HepG2 (cell line): ENCODE data around the gene RTKN2. TPM values are rescaled to one million over a fixed set of nuclear protein-coding genes. Genes with fewer than 3 reads are reported as not detected.

Experiments used
- ATRX ChIP-seq: sonication (generic); formaldehyde crosslinking; IDR thresholded peaks from 2 replicates; pipeline ENCODE4 v1.4.0; 2020; ENCODE audit warnings: missing genetic modification reagents, borderline replicate concordance
- CAMTA2 ChIP-seq: sonication (generic); formaldehyde crosslinking; IDR thresholded peaks from 2 replicates; pipeline ENCODE4 v1.4.0; 2020; ENCODE audit warnings: mild to moderate bottlenecking, missing genetic modification reagents, borderline replicate concordance
- CHD2 ChIP-seq: IDR thresholded peaks from 2 replicates; pipeline ENCODE4 v1.6.1; 2011; ENCODE audit warnings: low read depth, low read length, improper control_type of control experiment
- CHD4 ChIP-seq: fragments of 200-600 bp; sonication (generic); IDR thresholded peaks from 2 replicates; pipeline ENCODE4 v1.7.0; 2017; ENCODE audit warnings: mild to moderate bottlenecking, low read length, borderline replicate concordance
- FOXA1 ChIP-seq, 2 experiments: fragments of 450-650 bp in 1 of 2; sonication (generic) in 1 of 2; formaldehyde crosslinking in 1 of 2; IDR thresholded peaks; 2 replicates each; pipeline versions ENCODE4 v1.4.0 to v1.6.1; 2016 to 2020; ENCODE audit warnings: missing genetic modification reagents in 1 of 2
- HNF4G ChIP-seq, 2 experiments: sonication (generic) in 1 of 2; formaldehyde crosslinking in 1 of 2; IDR thresholded peaks; 2 replicates each; pipeline versions ENCODE4 v1.4.0 to v1.6.1; 2011 to 2020; ENCODE audit warnings: borderline replicate concordance in 2 of 2, low read depth in 2 of 2, mild to moderate bottlenecking in 2 of 2, low read length in 1 of 2, missing genetic modification reagents in 1 of 2, moderate library complexity in 1 of 2
- IRF2 ChIP-seq: IDR thresholded peaks from 2 replicates; pipeline ENCODE4 v1.6.1; 2018; ENCODE audit warnings: missing genetic modification reagents, missing compliant biosample characterization
- KAT8 ChIP-seq: IDR thresholded peaks from 2 replicates; pipeline ENCODE4 v1.6.1; 2016; ENCODE audit warnings: missing genetic modification reagents, missing compliant biosample characterization
- MBD4 ChIP-seq: IDR thresholded peaks from 2 replicates; pipeline ENCODE4 v1.6.1; 2012; ENCODE audit warnings: low read length, inconsistent platforms, borderline replicate concordance
- NFKB2 ChIP-seq: sonication (generic); formaldehyde crosslinking; IDR thresholded peaks from 2 replicates; pipeline ENCODE4 v1.4.0; 2020; ENCODE audit warnings: missing genetic modification reagents, borderline replicate concordance
- PHB2 ChIP-seq: fragments of 450-650 bp; IDR thresholded peaks from 2 replicates; pipeline ENCODE4 v1.6.1; 2018; ENCODE audit not compliant: partially characterized antibody
- SALL2 ChIP-seq: sonication (generic); formaldehyde crosslinking; IDR thresholded peaks from 2 replicates; pipeline ENCODE4 v1.8.1; 2023; ENCODE audit warnings: mild to moderate bottlenecking, missing genetic modification reagents, inconsistent platforms
- TAF15 ChIP-seq: fragments of 200-400 bp; formaldehyde crosslinking; IDR thresholded peaks from one replicate; pipeline ENCODE4 v1.6.1; 2018; ENCODE audit warnings: mild to moderate bottlenecking, low read depth, low read length; ENCODE audit not compliant: poor library complexity, severe bottlenecking
- THAP11 ChIP-seq: IDR thresholded peaks from 2 replicates; pipeline ENCODE4 v1.6.1; 2016; ENCODE audit warnings: missing biosample characterization, missing genetic modification reagents
- ZNF253 ChIP-seq: sonication (generic); formaldehyde crosslinking; IDR thresholded peaks from 2 replicates; pipeline ENCODE4 v1.8.0; 2022; ENCODE audit warnings: mild to moderate bottlenecking, missing genetic modification reagents, borderline replicate concordance
- ZNF326 ChIP-seq: sonication (generic); formaldehyde crosslinking; IDR thresholded peaks from 2 replicates; pipeline ENCODE4 v1.4.0; 2020; ENCODE audit warnings: missing genetic modification reagents, borderline replicate concordance
- ZNF510 ChIP-seq: sonication (generic); formaldehyde crosslinking; IDR thresholded peaks from 2 replicates; pipeline ENCODE4 v1.4.0; 2020; ENCODE audit warnings: low read depth, mild to moderate bottlenecking, missing genetic modification reagents
- ZNF547 ChIP-seq: sonication (generic); formaldehyde crosslinking; IDR thresholded peaks from 2 replicates; pipeline ENCODE4 v1.5.1; 2020; ENCODE audit warnings: mild to moderate bottlenecking, missing genetic modification reagents
- ZNF569 ChIP-seq: sonication (generic); formaldehyde crosslinking; IDR thresholded peaks from 2 replicates; pipeline ENCODE4 v1.5.0; 2020; ENCODE audit warnings: mild to moderate bottlenecking, missing genetic modification reagents, moderate library complexity, borderline replicate concordance
- ZNF652 ChIP-seq: IDR thresholded peaks from 2 replicates; pipeline ENCODE4 v1.6.1; 2016; ENCODE audit warnings: low read depth, borderline replicate concordance
- ZNF660 ChIP-seq: sonication (generic); formaldehyde crosslinking; IDR thresholded peaks from 2 replicates; pipeline ENCODE4 v1.5.1; 2020; ENCODE audit warnings: mild to moderate bottlenecking, low read depth, missing genetic modification reagents, borderline replicate concordance
- ZNF691 ChIP-seq: sonication (generic); formaldehyde crosslinking; IDR thresholded peaks from 2 replicates; pipeline ENCODE4 v1.4.0; 2020; ENCODE audit warnings: missing genetic modification reagents, low read depth, mild to moderate bottlenecking, borderline replicate concordance
- ZXDC ChIP-seq: sonication (generic); formaldehyde crosslinking; IDR thresholded peaks from 2 replicates; pipeline ENCODE4 v1.5.0; 2020; ENCODE audit warnings: mild to moderate bottlenecking, missing genetic modification reagents
- polyA plus RNA-seq, 8 experiments: library from polyadenylated mRNA; depleted of rRNA in 3 of 8; stranded (reverse) in 7 of 8; unstranded in 1 of 8; fragments of >200 nt; fragmentation: Illumina TruSeq in 4 of 8; extraction: Trizol in 4 of 8; gene quantifications; 2 replicates each; pipeline versions ENCODE4 v1.2.1 to v1.2.3, GENCODE V29; 2011 to 2016; ENCODE audit warnings: low read depth in 4 of 8, missing spikeins in 1 of 8, mixed read lengths in 1 of 8; ENCODE audit not compliant: insufficient read depth in 1 of 8
- total RNA-seq, 5 experiments: library from RNA; depleted of rRNA; stranded (reverse); fragments of >200 nt; fragmentation: Illumina TruSeq; extraction: Trizol; gene quantifications; 2 replicates each; pipeline ENCODE4 v1.2.3, GENCODE V29; 2016; ENCODE audit warnings: low read depth in 1 of 5

RTKN2 gene
- total and polyA plus RNA-seq, 2 of the 13 experiments (the other 11 are each of a cell fraction or from before 2014, with no cell fraction given): 2.2 to 7.0 TPM

DNA sequence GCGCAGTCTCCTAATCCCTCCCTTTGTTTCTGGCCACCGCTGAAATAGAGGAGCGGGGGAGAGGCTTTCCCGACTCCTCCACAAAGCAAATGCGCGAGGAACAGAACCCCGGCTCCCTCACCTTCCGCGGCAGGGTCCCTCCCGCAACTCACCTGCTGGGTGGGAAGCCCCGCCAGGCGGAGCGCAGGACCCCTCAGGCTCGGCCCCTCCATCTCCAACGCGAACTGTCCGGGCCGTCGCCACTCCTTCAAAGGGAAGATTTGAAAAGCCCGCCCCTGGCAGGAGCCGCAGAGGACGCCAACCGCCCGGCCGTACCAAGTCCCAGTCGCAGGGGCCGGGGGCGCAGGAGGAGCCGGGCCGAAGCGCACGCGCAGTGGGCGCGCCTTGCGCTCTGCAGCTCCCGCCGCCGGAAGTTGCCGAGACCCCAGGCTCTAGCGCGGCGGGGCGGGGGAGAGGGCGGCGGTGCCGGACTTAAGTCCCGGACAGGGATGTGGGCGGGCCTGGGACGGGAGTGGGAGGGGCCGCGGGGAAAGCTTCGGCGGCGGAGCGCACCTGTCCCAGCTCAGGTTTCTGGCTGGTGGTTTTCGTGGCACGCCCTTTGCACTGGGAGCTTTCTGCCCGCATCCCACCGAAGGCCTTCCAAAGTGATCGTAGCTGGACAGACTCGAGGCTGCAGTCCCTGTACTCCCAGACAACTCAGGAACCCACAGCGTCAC lies at the start of gene RTKN2 (continued):
- TF ChIP-seq TAF15 (peak; percentile 59), ZXDC (no peak; the same call in 1 of the 2 replicates), HNF4G (IDR thresholded peaks at IDR 0.05; ENCODE audit: borderline replicate concordance, low read depth, low read length) (no peak), HNF4G (CRISPR knock-in tag; IDR thresholded peaks at IDR 0.05; ENCODE audit: borderline replicate concordance, low read depth) (0 out of 2 replicates have a peak, but pooled peaks have one; percentile 5), ZNF660 (CRISPR knock-in tag) (no peak), ZNF547 (CRISPR knock-in tag) (0 out of 2 replicates have a peak, but pooled peaks have one; percentile 58), ZNF253 (no peak), NFKB2 (CRISPR knock-in tag) (peak; percentile 91; the same call in 1 of the 2 replicates), ATRX (CRISPR knock-in tag) (no peak), ZNF326 (CRISPR knock-in tag) (no peak), KAT8 (CRISPR knock-in tag) (peak; percentile 41; the same call in 1 of the 2 replicates), FOXA1 (IDR thresholded peaks at IDR 0.05) (no peak), FOXA1 (CRISPR knock-in tag; IDR thresholded peaks at IDR 0.05) (no peak), ZNF691 (CRISPR knock-in tag) (no peak), CAMTA2 (CRISPR knock-in tag) (0 out of 2 replicates have a peak, but pooled peaks have one; percentile 54), IRF2 (0 out of 2 replicates have a peak, but pooled peaks have one; percentile 17), PHB2 (no peak), CHD4 (no peak), ZNF569 (CRISPR knock-in tag) (peak; percentile 30; the same call in 1 of the 2 replicates), SALL2 (CRISPR knock-in tag) (peak; percentile 66; the same call in 1 of the 2 replicates), MBD4 (no peak), ZNF510 (CRISPR knock-in tag) (no peak), ZNF652 (no peak), THAP11 (CRISPR knock-in tag) (peak; percentile 79), CHD2 (no peak)
